ENCODE results near the gene ATP9B.
A peak's percentile ranks its signal among the peaks of the same experiment; 100 is the strongest.

The ATP9B gene

GRCh38 chr18:79068937-79069716 is at the start of gene ATP9B:
Gene ATP9B, plus strand, starts transcription at chr18:79069394. Its CDS starts 17 bp downstream, at chr18:79069411.
- TF ChIP-seq, protein P1, sequence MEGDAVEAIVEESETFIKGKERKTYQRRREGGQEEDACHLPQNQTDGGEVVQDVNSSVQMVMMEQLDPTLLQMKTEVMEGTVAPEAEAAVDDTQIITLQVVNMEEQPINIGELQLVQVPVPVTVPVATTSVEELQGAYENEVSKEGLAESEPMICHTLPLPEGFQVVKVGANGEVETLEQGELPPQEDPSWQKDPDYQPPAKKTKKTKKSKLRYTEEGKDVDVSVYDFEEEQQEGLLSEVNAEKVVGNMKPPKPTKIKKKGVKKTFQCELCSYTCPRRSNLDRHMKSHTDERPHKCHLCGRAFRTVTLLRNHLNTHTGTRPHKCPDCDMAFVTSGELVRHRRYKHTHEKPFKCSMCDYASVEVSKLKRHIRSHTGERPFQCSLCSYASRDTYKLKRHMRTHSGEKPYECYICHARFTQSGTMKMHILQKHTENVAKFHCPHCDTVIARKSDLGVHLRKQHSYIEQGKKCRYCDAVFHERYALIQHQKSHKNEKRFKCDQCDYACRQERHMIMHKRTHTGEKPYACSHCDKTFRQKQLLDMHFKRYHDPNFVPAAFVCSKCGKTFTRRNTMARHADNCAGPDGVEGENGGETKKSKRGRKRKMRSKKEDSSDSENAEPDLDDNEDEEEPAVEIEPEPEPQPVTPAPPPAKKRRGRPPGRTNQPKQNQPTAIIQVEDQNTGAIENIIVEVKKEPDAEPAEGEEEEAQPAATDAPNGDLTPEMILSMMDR (IDR thresholded peaks at IDR 0.05; ENCODE audit: low read depth, low read length), result no peak
- H3K4me3 ChIP-seq (ENCODE audit: low read depth, low read length), result peak within 1 kb of the TSS; percentile 92

GRCh38 chr18:79019881-79020280 is 49.3 kb upstream of the ATP9B start:
- H3K4me3 ChIP-seq (ENCODE audit: low read depth, low read length), result no peak overlapping the region
- TF ChIP-seq, protein P1 (IDR thresholded peaks at IDR 0.05; ENCODE audit: low read depth, low read length), result no peak

DNA sequence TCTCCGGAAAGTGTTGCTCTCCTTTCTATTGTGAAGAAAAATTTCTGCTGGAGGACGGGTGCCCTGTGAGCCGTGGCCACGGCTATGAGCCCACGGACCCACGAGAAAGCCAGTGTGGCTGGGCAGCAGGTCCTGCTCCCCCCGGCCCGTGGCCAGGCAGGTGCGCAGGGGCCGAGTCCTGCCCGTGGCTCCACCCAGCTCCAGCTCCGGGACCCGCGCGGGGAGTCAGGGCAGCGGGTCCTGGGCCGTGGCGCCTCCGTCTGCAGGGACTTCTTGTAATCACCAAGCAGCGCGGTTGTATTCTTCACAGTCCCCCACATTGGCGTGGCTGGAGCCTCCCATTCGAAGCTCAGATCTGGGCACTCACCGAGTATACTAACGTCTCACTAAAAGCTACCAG is 46.6 kb upstream of the ATP9B start:
- TF ChIP-seq, protein P1 (IDR thresholded peaks at IDR 0.05; ENCODE audit: low read depth, low read length), result no peak

GRCh38 chr18:79026491-79026890 is 42.7 kb upstream of the ATP9B start:
- no peak overlapping the region for H3K4me3 ChIP-seq (ENCODE audit: low read depth, low read length)
- TF ChIP-seq, protein P1 (IDR thresholded peaks at IDR 0.05; ENCODE audit: low read depth, low read length), result no peak

More for the DNA sequence above, 46.6 kb upstream of the ATP9B start:
- H3K4me3 ChIP-seq (ENCODE audit: low read depth, low read length), result no peak overlapping the region

DNA sequence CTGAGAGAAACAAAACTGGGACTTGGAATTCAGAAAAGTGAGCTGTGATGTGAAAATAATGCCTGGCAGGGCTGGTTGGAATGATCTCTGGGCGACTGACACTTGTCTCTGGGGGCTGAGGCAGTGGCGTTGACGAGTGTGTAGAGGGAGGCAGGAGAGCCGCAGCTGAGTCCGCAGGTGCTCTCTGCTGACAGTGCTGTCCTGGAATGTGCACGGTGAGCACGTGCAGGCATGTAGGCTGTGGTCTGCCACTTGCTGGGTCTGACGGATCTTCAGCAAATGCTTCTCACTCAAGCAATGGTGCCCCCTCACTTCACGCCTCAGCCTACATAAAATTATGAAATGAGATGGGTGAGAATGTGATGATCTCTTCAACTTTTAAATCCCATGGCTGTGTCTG is 38.5 kb upstream of the ATP9B start:
- no peak overlapping the region for H3K4me3 ChIP-seq (ENCODE audit: low read depth, low read length)
- TF ChIP-seq, protein P1 (IDR thresholded peaks at IDR 0.05; ENCODE audit: low read depth, low read length), result no peak

- TF ChIP-seq, protein P1 (IDR thresholded peaks at IDR 0.05; ENCODE audit: low read depth, low read length), result no peak
- no peak overlapping the region for H3K4me3 ChIP-seq (ENCODE audit: low read depth, low read length)
Observed at GRCh38 chr18:79042276-79042675, 26.9 kb upstream of the ATP9B start.

- TF ChIP-seq, protein P1 (IDR thresholded peaks at IDR 0.05; ENCODE audit: low read depth, low read length), result no peak
- no peak overlapping the region for H3K4me3 ChIP-seq (ENCODE audit: low read depth, low read length)
Observed at GRCh38 chr18:79043288-79043687, 25.9 kb upstream of the ATP9B start.

Measured in WI38 (cell line).